ENCODE results near the gene ANGPT4.

The ANGPT4 gene, protein sequence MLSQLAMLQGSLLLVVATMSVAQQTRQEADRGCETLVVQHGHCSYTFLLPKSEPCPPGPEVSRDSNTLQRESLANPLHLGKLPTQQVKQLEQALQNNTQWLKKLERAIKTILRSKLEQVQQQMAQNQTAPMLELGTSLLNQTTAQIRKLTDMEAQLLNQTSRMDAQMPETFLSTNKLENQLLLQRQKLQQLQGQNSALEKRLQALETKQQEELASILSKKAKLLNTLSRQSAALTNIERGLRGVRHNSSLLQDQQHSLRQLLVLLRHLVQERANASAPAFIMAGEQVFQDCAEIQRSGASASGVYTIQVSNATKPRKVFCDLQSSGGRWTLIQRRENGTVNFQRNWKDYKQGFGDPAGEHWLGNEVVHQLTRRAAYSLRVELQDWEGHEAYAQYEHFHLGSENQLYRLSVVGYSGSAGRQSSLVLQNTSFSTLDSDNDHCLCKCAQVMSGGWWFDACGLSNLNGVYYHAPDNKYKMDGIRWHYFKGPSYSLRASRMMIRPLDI

GRCh38 chr20:916125-916799, at the start of gene ANGPT4:
ANGPT4 (minus strand) TSS chr20:916334; CDS start chr20:916214, 120 bp downstream.
- no peak for DNase-seq

DNA sequence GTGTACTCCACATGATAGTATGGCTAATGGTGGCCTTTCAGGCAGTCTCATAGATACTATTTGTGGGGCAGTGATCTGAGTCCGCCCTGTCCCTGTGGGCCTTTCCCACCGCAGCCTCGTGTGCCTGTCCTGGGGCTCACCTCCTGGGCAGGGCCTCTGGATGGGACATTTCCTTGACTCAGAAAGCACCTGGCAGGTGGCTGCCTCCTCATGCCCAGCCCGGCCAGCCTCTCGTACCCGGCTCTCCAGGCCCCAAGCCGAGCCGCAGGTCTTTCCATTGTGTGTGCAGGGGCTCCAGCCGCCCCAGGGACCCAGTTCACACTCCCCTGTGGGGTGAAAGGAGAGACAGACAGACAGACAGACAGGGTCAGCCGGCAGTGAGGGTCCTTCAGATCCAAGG, 47.7 kb upstream of the ANGPT4 start:
- DNase-seq = no peak

GRCh38 chr20:962683-963082, 46.5 kb upstream of the ANGPT4 start:
- DNase-seq = no peak

DNA sequence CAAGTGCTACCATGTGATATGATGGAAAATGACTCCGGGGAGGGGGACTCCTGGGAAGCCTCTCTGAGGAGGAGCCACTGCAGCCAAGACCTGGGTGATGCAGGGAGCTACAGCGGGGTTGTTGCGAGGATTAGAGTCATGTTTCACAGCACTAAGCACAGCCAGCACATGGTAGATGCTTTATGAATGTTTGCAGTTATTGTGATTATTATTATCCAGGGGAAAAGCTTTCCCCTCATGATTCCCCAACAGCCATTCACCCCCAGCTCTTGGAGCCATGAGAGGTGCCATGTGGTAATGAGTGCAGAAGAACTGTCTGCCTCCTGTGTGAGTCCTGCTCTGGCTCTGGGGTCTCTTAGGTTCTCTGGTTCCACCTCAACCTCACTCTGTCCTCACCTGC, 46.1 kb upstream of the ANGPT4 start:
- no peak for DNase-seq

DNA sequence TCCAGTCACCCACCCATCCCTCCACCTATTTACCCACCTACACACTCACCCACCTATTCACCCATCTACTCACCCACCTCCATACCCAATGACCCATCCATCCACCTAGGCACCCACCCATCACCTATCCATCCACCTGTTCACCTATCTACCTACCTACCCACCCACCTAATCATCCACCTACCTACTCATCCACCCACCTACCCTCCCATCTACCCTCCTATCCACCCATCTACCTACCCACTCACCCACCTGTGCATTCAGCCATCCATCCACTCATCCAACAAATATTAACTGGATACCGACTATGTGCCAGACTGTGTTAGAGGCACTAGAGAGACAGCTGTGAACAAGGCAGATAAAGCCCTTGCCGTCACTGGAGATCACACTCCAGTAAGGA, 45.6 kb upstream of the ANGPT4 start:
- DNase-seq = no peak

DNA sequence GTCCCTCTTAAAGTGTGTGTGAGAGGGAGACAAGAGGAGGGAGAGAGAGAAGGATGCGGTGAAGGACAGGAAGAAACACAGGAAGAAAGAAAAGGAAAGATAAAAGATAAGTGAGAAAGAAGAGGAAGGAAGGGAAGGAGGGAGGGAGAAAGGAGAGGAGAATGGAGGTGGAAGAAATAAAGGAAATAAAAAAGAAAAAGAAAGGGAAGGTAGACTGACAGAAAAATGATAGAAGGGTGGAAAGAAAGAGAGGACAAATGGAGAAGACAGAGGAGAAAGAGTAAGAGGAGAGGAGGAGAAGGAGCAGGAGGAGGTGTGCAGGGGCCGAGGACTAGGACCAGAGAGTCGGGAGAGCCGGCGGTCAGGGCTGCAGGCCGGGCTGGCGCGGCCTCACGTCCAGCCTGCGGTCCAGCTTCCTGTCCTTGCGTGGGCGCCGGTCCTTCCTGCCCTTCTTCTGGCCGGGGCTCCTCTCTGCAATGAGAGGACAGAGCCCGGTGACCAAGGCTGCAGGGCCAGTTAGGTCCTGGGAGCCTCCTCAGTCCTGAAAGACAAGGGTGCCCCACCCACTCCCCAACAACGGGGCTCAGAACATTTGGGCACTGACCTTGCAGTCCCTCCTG, 44.0 kb upstream of the ANGPT4 start:
- DNase-seq = no peak

DNA sequence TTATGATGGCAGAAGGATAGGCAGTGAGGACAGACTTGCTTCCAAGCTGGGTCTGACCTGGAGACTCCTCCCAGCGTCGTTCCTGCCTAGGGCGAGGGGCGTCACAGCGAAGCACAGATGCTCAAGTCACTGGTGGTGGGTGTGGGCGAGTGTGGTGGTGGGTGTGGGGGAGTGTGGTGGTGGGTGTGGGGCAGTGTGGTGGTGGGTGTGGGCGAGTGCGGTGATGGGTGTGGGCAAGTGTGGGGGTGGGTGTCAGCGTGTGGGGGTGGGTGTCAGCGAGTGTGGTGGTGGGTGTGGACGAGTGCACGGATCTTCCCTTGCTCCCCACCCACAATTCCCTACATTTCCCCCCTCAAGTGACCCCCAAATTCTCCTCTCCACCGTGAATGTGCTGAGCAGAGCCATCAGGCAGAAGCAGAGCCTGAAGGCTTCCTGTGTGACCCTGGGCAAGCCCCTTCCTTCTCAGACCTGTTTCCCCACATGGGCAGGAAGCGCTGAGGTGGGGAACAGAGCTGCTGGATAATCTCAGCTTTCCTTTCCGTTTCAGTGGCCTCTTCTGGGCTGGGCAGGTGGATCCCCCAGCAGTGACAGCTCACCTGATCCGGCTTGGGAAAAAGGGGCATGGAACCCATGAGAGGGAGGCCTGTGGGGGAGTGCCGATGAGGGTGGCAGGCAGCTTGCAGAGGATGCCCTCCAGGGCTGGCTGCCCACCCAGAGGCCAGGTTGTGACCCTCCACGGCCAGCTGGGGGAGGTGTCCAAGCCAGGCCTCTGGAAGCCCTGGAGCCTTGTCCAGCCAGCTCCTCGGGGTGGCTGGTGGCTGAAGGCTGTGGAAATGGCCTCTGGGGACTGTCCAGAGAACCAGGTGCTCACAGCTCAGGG, 43.0 kb upstream of the ANGPT4 start:
- DNase-seq = no peak

DNA sequence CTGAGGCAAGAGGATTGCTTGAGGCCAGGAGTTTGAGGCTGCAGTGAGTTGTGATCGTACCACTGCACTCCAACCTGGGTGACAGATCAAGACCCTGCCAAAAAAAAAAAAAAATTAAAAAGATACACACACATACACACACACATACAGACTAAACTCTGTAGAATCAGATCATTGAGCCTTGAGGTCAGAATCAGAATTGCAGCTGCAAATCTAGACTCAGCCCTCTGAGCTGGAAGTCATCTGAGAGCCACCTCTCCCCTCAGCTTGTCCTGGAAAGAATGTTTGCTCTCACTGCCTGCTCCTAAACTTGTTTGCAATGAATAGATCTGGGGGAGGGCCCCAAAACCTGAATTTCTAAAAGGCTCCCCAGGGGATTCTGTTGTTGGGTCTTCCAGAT, 41.4 kb upstream of the ANGPT4 start:
- no peak for DNase-seq

- peak in 52 of 58 donors; percentile 3 to 79 (median 27) for DNase-seq
Measured at GRCh38 chr20:956330-956951, 40.3 kb upstream of the ANGPT4 start.

DNA sequence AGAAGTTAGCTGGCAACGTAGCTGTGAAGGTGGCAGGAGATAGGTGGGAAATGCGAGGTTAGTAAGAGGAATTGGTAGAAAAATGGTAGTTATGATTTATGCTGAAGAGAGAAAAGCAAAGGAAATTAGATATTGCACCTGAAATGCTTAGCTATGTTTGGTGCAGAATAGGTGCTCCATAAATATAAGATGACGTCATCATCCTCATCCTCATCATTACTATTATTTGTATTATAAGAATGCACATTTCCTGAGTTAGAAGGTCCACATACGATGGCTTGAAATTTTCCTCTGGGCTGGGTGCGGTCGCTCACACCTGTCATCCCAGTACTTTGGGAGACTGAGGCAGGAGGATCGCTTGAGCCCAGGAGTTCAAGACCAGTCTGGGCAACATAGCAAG, 39.5 kb upstream of the ANGPT4 start:
- DNase-seq = no peak

GRCh38 chr20:955111-955510, 39.0 kb upstream of the ANGPT4 start:
- DNase-seq = no peak

DNA sequence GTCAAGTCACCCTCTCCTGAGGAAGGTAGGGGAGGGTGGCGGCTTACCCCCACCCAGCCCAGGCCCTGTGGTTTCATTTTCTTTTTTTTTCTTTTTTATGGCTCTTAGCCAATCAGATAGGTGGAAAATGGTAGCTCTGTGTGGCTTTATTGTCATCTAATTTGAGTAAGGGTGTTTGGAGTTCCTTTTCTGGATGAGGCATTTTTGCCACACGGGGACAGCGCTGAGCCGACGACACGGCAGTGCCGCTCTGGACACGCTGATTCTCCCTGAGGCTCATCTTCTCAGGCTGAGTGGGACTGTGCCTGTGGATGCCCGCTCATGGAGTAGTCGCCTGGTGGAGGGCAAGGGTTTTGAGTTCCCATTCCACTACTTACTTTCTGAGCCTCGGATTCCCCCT, 37.6 kb upstream of the ANGPT4 start:
- DNase-seq = no peak

DNA sequence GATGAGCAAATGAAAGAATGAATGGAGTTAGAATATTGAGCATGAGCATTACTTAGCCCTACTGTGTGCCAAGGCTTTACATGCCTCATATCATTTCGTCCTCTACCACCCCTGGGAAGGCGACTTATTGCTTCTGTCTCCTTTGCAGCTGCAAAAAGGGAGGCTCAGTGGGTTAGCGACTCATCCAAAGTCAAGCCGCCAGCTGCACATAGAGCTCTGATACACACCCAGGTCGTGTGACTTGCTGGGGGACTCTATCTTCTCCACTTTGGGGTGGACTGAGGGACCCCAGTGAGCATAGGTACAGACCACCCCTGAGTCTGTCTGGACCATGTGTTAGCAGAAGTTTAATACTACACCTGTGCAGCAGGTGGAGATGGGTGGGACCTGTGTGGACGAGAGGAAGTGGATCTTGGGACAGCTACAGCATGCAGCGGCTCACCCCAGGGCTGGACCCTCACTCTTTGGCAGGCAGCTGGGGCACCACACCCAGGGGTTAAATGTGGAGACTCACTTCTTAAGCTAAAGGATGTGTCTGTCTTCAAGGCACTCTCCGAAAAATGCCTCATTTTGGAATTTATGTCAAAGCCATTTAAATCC, 36.2 kb upstream of the ANGPT4 start:
- DNase-seq = no peak

DNA sequence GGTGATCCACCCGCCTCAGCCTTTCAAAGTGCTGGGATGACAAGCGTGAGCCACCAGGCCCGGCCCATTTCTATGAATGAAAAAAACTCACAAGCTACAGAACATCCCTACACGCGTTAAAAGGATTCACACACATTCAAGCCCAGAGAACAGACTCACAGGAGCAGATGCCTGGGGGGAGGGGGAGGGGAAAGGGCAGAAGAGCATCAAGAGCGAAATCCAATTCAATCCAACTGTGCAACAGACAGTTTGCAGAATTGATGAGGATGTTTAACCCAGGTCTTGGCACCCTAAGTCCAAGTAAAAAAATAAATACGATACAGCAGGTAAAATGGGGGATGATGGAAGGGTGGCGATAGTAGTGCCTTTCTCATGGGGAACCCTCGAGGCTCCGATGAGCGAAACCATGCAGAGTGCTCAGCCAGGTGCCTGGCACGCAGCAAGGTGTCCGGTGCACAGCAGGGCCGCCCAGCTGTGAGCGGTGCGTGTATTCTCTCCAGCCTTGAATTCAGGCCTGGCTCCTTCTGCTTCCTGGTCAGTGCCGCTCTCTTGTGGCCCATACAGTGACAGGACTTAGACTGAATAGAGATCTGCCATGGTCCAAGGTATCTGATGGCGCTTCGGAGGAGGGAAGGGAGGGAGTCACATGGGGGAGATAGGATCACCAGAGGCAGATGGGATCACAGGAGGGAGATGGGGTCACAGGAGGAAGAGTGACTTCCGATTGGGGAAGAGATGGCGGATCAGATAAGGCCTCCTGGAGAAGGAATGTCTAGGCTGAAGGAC, 35.4 kb upstream of the ANGPT4 start:
- no peak for DNase-seq

DNA sequence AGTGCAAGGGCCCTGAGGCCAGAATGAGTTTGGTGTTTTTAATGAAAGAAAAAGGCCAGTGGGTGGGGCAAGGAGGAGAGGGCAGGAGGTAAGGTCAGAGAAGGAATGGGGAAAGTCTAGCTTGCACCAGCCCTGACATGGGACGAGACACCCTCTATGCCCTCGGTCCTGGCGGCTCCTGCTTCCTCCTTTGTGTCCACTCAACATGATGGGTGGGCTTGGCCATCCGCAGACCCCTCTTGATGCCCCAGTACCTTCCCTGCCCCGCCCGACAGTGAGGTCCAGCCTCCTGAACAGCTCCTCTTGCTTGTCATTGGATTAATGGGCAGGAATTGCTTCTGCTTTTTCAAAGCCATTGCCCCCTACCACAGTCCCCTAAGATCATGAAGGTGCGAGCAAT, 33.6 kb upstream of the ANGPT4 start:
- no peak for DNase-seq

DNA sequence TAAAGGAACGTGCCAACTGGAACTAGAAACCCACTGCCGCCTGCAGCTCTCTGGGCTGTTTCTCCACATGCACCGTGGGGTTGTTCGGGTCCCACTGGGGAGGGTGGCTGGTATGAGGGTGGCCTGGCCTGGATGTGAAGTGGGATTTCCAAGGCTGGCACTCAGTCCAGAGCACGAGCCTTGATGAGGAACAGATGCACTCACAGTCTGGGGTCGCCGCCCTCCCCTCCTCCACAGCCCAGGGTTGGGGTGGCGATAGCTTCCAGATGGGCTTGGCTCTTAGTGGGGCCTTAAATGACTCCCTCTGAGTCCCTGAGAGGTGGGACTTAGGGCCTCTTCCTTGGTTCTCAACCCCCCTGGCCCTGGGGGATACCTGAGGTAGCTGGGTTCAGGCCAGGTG, 30.7 kb upstream of the ANGPT4 start:
- no peak for DNase-seq

GRCh38 chr20:945841-946240, 29.7 kb upstream of the ANGPT4 start:
- no peak for DNase-seq

GRCh38 chr20:944774-945410, 28.8 kb upstream of the ANGPT4 start:
- no peak for DNase-seq

GRCh38 chr20:944148-944547, 28.0 kb upstream of the ANGPT4 start:
- no peak for DNase-seq

All from anterior cingulate cortex (tissue), 58 donors.